ENCODE measurements around the gene GDPGP1. TPM values are rescaled to one million over a fixed set of nuclear protein-coding genes. Genes with fewer than 3 reads are reported as not detected.

The GDPGP1 gene
- total and polyA plus RNA-seq, 9 of the 15 experiments (the other 6 are each of a cell fraction or from before 2014, with no cell fraction given) = 0.78 to 6.1 (median 2.8) TPM

- Histone ChIP-seq H3K9me1 (ENCODE audit: control insufficient read depth, insufficient read depth, low read length) (no peaks in the 10 kb centered on the region), H3K9me3 (replicated peaks; ENCODE audit: control insufficient read depth, insufficient read depth, low read depth, low read length) (no peaks in the 10 kb centered on the region), H3K79me2 (ENCODE audit: control insufficient read depth, insufficient read depth, low read length) (peaks cover 83% of the 10 kb centered on the region), H3K9ac (ENCODE audit: insufficient read depth in 1 of 2, low read depth in 2 of 2, low read length in 2 of 2) (peak overlapping the region in 1 of 2 experiments; percentile 49; a peak in 2 of 4 replicates), H2AFZ (ENCODE audit: low read depth, low read length) (no peak overlapping the region), H3K27me3 (ENCODE audit: control insufficient read depth in 2 of 2, insufficient read depth in 2 of 2, low read length in 2 of 2) (no peaks in the 10 kb centered on the region), H3K27ac (ENCODE audit: extremely low read depth, low read depth, low read length) (no peak overlapping the region), H3K36me3 (ENCODE audit: control insufficient read depth, insufficient read depth, low read length) (peaks cover 78% of the 10 kb centered on the region; the same call in 2 of the 3 replicates), H3K4me2 (ENCODE audit: insufficient read depth, low read length) (no peak overlapping the region), H4K20me1 (replicated peaks; ENCODE audit: control insufficient read depth, insufficient read depth, low read length) (peaks cover 12% of the 10 kb centered on the region; the same call in 1 of the 2 replicates), H3K4me3 (no peak overlapping the region), H3K4me1 (replicated peaks in 1 of 2; ENCODE audit: control insufficient read depth in 2 of 2, insufficient read depth in 2 of 2, low read length in 2 of 2) (peaks cover 5 to 25% of the 10 kb centered on the region in 2 experiments; a peak in 4 of 5 replicates)
- BruUV-seq (replicated peaks) = no TSS peak
- intact Hi-C loops (cut with micrococcal nuclease) (no loop called here), in situ Hi-C loops (cut with MboI) (no loop called here)
- WGBS (ENCODE audit: insufficient coverage, low coverage, missing lambda C conversion rate) = 67% methylated on average over 5 of the region's 5 CpGs
- ATAC-seq = no peak
- ChIA-PET CTCF (ENCODE audit: low intra/inter-chr PET ratio) (no interaction called here), POLR2A (interaction anchor here (0.9 to 1.6 kb wide), 3 partner anchors 13 to 63 kb away, joined by 3 to 5 read pairs (median 4); no protein-coding TSS in a partner anchor)
- no peak for FAIRE-seq
- no peak for DNase-seq (ENCODE audit: extremely low read depth in 1 of 4, low spot score in 3 of 4)
- TF ChIP-seq NFYB (IDR thresholded peaks at IDR 0.05; ENCODE audit: extremely low read depth, insufficient read length) (no peak), BCLAF1 (IDR thresholded peaks at IDR 0.05; ENCODE audit: borderline replicate concordance in 1 of 2, control insufficient read depth in 1 of 2, low read depth in 2 of 2, low read length in 1 of 2) (no peak), KDM2B (CRISPR knock-in tag; IDR thresholded peaks at IDR 0.05) (no peak), PBX2 (CRISPR knock-in tag; IDR thresholded peaks at IDR 0.05; ENCODE audit: low read depth) (no peak), PBX2 (tag; conservative IDR thresholded peaks at IDR 0.05; ENCODE audit: low read depth) (peak; percentile 28; the same call in 1 of the 2 replicates), RBBP5 (IDR thresholded peaks at IDR 0.05; ENCODE audit: borderline replicate concordance, insufficient read depth, low read length, poor library complexity, severe bottlenecking) (no peak), E4F1 (CRISPR knock-in tag; IDR thresholded peaks at IDR 0.05; ENCODE audit: borderline replicate concordance) (no peak), THRB (CRISPR knock-in tag; conservative IDR thresholded peaks at IDR 0.05) (no peak), ZNF224 (CRISPR knock-in tag; IDR thresholded peaks at IDR 0.05) (no peak), MEIS2 (IDR thresholded peaks at IDR 0.05; ENCODE audit: partially characterized antibody) (peak; percentile 12), NRF1 (conservative IDR thresholded peaks at IDR 0.05 in 1 of 2, IDR thresholded peaks at IDR 0.05 in 1 of 2) (no peak)
Measured at GRCh38 chr15:90205886-90206285, 28.1 kb upstream of the GDPGP1 start.

Data from K562 (cell line).